Fibroblast of villous mesenchyme (primary cell): ENCODE results near the gene PRSS56. TPM values are rescaled to one million over a fixed set of nuclear protein-coding genes. Genes with fewer than 3 reads are reported as not detected.

Experiments
- DNase-seq: peaks from one replicate; pipeline ENCODE4 v3.0.0-alpha.2; 2010; ENCODE audit warnings: low read depth
- H3K4me3 ChIP-seq: 2 replicates; pipeline ENCODE4 v1.5.1; 2011; ENCODE audit warnings: low read depth, mild to moderate bottlenecking, low read length
- CTCF ChIP-seq: IDR thresholded peaks from 2 replicates; pipeline ENCODE4 v1.5.1; 2012; ENCODE audit warnings: low read depth, mild to moderate bottlenecking, low read length; ENCODE audit not compliant: insufficient read depth
- total RNA-seq: library from RNA; depleted of rRNA; stranded (reverse); fragments of >200 nt; gene quantifications from 2 replicates; pipeline ENCODE4 v1.2.3, GENCODE V29; 2012

PRSS56 gene
- total RNA-seq, 1 donor: not detected

DNA sequence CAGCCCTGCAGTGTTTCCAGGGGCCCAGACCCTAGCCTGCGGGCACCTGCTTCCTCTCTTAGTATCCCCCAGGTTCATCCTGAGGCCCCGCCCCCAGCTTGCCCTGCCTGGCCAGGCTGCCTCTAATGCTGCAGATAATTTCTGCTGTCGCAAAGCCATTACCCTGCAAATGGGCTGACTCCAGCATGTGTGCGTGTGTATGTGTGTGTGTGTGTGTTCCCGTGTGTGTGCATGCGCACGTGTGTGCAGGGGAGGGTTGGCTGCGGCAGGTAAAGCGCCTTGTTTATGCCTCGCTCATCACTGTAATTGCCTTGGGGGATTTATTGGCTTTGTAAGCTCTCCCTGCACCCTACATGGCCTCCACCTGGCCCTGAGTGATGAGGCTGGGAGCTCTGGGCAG is 7.6 kb upstream of the PRSS56 start:
- no peak for DNase-seq
- TF ChIP-seq CTCF: no peak
- H3K4me3 ChIP-seq: no peak overlapping the region

GRCh38 chr2:232513353-232513752 is 6.8 kb upstream of the PRSS56 start:
- H3K4me3 ChIP-seq: no peak overlapping the region
- DNase-seq: no peak
- no peak for TF ChIP-seq CTCF

DNA sequence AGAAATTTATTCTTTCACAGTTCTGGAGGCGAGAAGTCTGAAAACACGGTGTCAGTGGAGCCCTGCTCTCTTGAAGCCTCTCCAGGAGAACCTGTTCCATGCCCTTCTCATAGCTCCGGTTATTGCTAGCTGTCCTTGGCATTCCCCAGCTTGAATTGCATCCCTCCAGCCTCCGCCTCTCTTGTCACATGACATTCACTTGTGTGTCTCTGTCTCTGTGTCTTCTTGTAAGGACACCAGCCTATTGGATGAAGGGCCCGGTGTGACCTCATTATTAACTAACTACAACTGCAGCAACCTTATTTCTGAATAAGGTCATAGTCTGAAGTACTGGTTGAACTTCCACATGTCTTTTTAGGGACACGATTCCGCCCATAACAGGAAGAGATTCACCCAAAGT is 4.5 kb upstream of the PRSS56 start:
- TF ChIP-seq CTCF: no peak
- no peak for DNase-seq

GRCh38 chr2:232516551-232516950 is 3.6 kb upstream of the PRSS56 start:
- no peak for TF ChIP-seq CTCF
- no peak overlapping the region for H3K4me3 ChIP-seq
- DNase-seq: no peak

More for the DNA sequence above, 4.5 kb upstream of the PRSS56 start:
- no peak overlapping the region for H3K4me3 ChIP-seq

DNA sequence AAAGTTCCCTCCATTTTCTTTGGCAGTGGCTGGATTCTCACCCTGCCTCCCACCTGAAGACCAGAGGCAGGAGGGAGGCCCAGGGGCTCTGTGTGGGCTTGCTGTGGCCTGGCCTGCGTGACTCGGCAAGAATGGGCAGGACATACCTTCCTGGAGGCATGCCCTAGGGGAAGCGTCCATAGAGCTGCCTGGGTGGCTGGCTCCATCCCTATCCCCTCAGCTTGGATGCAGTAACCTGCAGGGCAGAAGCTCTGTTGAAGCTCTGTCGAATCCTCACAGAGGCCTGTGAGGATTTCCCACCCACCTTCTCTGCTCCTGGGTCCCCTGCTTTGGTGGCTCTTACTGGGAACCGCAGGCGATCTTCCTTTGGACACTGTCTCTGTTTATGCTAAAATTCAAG is 1.3 kb upstream of the PRSS56 start:
- no peak overlapping the region for H3K4me3 ChIP-seq
- DNase-seq: no peak
- TF ChIP-seq CTCF: no peak

DNA sequence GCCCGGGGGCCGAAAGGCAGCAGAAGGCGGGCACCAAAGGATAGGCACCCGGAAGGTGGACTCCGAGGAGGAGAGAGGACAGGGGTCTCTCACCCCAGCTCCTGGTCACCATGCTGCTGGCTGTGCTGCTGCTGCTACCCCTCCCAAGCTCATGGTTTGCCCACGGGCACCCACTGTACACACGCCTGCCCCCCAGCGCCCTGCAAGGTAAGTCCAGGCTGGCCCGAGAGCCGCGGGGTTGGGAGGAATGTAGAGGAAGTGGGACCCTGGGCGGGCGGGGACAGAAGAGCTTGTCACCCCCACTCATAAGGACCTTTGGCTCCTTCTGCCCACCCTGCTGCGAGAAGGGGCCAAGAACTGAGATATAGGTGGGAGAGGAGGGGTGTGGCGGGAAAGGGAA is 301 bp downstream of the PRSS56 start:
- TF ChIP-seq CTCF: no peak
- DNase-seq: no peak
- no peak overlapping the region for H3K4me3 ChIP-seq

GRCh38 chr2:232521098-232521497 is 910 bp downstream of the PRSS56 start:
- TF ChIP-seq CTCF: no peak
- no peak for DNase-seq
- H3K4me3 ChIP-seq: no peak overlapping the region
